Neuronal stem cell (in vitro differentiated cells): ENCODE data around the gene CXCL5.

Experiments used
- DNase-seq: peaks from one replicate; pipeline ENCODE4 v3.0.0-alpha.2; 2013; ENCODE audit warnings: low spot score
- H2AFZ ChIP-seq: one replicate; pipeline ENCODE4 v1.6.1; 2013; ENCODE audit warnings: mild to moderate bottlenecking, low read length, inconsistent platforms
- H2AK5ac ChIP-seq: 2 replicates; pipeline ENCODE4 v1.6.1; 2013; ENCODE audit warnings: low read depth, mild to moderate bottlenecking, inconsistent platforms, low read length, moderate library complexity, mixed read lengths
- H2BK120ac ChIP-seq: 2 replicates; pipeline ENCODE4 v1.6.1; 2013; ENCODE audit warnings: low read depth, mild to moderate bottlenecking, inconsistent platforms, low read length, moderate library complexity, mixed read lengths
- H2BK12ac ChIP-seq: one replicate; pipeline ENCODE4 v1.6.1; 2013; ENCODE audit warnings: low read length, inconsistent platforms
- H2BK15ac ChIP-seq: 2 replicates; pipeline ENCODE4 v1.6.1; 2013; ENCODE audit warnings: mild to moderate bottlenecking, low read length, inconsistent platforms, mixed read lengths
- H2BK5ac ChIP-seq: one replicate; pipeline ENCODE4 v1.6.1; 2013; ENCODE audit warnings: inconsistent platforms, mild to moderate bottlenecking, low read length, moderate library complexity
- H3K14ac ChIP-seq: one replicate; pipeline ENCODE4 v1.6.1; 2013; ENCODE audit warnings: low read length, inconsistent platforms
- H3K18ac ChIP-seq: 2 replicates; pipeline ENCODE4 v1.6.1; 2013; ENCODE audit warnings: low read length, inconsistent platforms
- H3K23ac ChIP-seq: 2 replicates; pipeline ENCODE4 v1.6.1; 2013; ENCODE audit warnings: low read depth, mild to moderate bottlenecking, mixed read lengths, low read length, inconsistent platforms; ENCODE audit not compliant: poor library complexity
- H3K27ac ChIP-seq: replicated peaks from 3 replicates; pipeline ENCODE4 v1.5.1; 2013; ENCODE audit warnings: low read length, inconsistent platforms
- H3K27me3 ChIP-seq, 3 experiments: 2 replicates each; pipeline ENCODE4 v1.6.1; 2013; ENCODE audit warnings: low read length in 3 of 3, mild to moderate bottlenecking in 2 of 3, inconsistent platforms in 1 of 3, low read depth in 1 of 3, mixed read lengths in 1 of 3, moderate library complexity in 1 of 3; ENCODE audit not compliant: control insufficient read depth in 3 of 3, insufficient read depth in 3 of 3
- H3K36me3 ChIP-seq, 2 donors: replicated peaks in 1 of 2; 2 replicates each; pipeline ENCODE4 v1.6.1; 2013; ENCODE audit warnings: low read length in 2 of 2; ENCODE audit not compliant: control insufficient read depth in 2 of 2, insufficient read depth in 2 of 2
- H3K4ac ChIP-seq: 2 replicates; pipeline ENCODE4 v1.6.1; 2013; ENCODE audit warnings: inconsistent platforms, mild to moderate bottlenecking, low read length, moderate library complexity
- H3K4me1 ChIP-seq, 2 donors: 1 replicate in 1 of 2; 2 replicates in 1 of 2; pipeline ENCODE4 v1.6.1; 2013; ENCODE audit warnings: low read length in 2 of 2, low read depth in 1 of 2; ENCODE audit not compliant: control insufficient read depth in 2 of 2, insufficient read depth in 1 of 2
- H3K4me2 ChIP-seq: one replicate; pipeline ENCODE4 v1.6.1; 2013; ENCODE audit warnings: mild to moderate bottlenecking, low read length, inconsistent platforms; ENCODE audit not compliant: insufficient read depth, poor library complexity, severe bottlenecking
- H3K4me3 ChIP-seq, 2 donors: 2 replicates each; pipeline ENCODE4 v1.5.1; 2013; ENCODE audit warnings: low read length in 2 of 2, mild to moderate bottlenecking in 2 of 2, inconsistent platforms in 1 of 2, moderate library complexity in 1 of 2
- H3K79me1 ChIP-seq: one replicate; pipeline ENCODE4 v1.6.1; 2013; ENCODE audit warnings: low read depth, mild to moderate bottlenecking, inconsistent platforms, low read length, moderate library complexity
- H3K9ac ChIP-seq: one replicate; pipeline ENCODE4 v1.6.1; 2013; ENCODE audit warnings: mild to moderate bottlenecking, low read depth, low read length, inconsistent platforms; ENCODE audit not compliant: poor library complexity
- H3K9me3 ChIP-seq, 2 donors: replicated peaks in 1 of 2; 2 replicates each; pipeline versions ENCODE3 to v1.6.1; 2013; ENCODE audit warnings: low read length in 2 of 2, mild to moderate bottlenecking in 2 of 2, inconsistent platforms in 1 of 2, low read depth in 1 of 2, mixed read lengths in 1 of 2, moderate library complexity in 1 of 2; ENCODE audit not compliant: control insufficient read depth in 2 of 2, insufficient read depth in 1 of 2
- H4K8ac ChIP-seq: one replicate; pipeline ENCODE4 v1.6.1; 2013; ENCODE audit warnings: low read depth, mild to moderate bottlenecking, inconsistent platforms, low read length, moderate library complexity
- H4K91ac ChIP-seq: one replicate; pipeline ENCODE4 v1.6.1; 2013; ENCODE audit warnings: low read length, low read depth, mild to moderate bottlenecking, inconsistent platforms; ENCODE audit not compliant: poor library complexity
- WGBS, 2 donors: extraction: QIAGEN DNeasy Blood & Tissue Kit; methylation state at CpG; one replicate each; pipeline ENCODE4 v1.1.7; 2013; ENCODE audit warnings: missing lambda C conversion rate in 2 of 2, mixed read lengths in 1 of 2; ENCODE audit not compliant: insufficient read length in 2 of 2, insufficient replicate concordance in 1 of 2; ENCODE audit errors: extremely low coverage in 2 of 2; 5-methylcytosine and 5-hydroxymethylcytosine counted together

Gene CXCL5

DNA sequence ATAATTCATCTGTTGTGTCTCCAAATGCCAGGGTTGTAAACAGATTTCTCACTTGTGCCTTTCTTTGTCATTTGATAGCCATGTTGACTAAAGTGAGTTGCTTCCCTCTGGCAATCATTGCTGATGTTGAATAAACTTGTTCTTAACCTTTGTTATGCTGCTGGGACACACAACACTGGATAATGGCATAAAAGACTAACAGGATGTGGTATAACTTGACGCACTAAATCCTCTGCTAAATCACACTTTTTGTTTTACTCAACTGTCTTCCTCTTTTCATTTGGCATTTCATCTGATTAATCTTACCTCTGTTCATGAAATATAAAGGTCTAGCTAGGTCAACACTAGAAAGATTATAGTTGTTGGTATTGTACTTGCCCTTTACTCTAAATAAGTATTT, 17.6 kb upstream of the CXCL5 start:
- Histone ChIP-seq H3K14ac (no peak overlapping the region), H2AFZ (no peak overlapping the region), H3K9ac (no peak overlapping the region), H3K9me3 (no peaks in the 10 kb centered on the region), H2BK5ac (no peak overlapping the region), H3K18ac (no peak overlapping the region), H4K8ac (no peak overlapping the region), H2BK12ac (no peak overlapping the region), H2BK15ac (no peak overlapping the region), H3K36me3 (no peaks in the 10 kb centered on the region), H3K4me1 (no peaks in the 10 kb centered on the region), H3K23ac (no peak overlapping the region), H4K91ac (no peak overlapping the region), H3K4me3 (no peak overlapping the region), H2AK5ac (no peak overlapping the region), H3K4ac (no peak overlapping the region), H3K79me1 (no peaks in the 10 kb centered on the region), H3K27me3 (no peaks in the 10 kb centered on the region), H3K4me2 (no peak overlapping the region), H3K27ac (no peak overlapping the region), H2BK120ac (no peak overlapping the region)
- no peak for DNase-seq
- no CpG with 5 or more reads among the region's 1 CpG for WGBS, 2 donors

DNA sequence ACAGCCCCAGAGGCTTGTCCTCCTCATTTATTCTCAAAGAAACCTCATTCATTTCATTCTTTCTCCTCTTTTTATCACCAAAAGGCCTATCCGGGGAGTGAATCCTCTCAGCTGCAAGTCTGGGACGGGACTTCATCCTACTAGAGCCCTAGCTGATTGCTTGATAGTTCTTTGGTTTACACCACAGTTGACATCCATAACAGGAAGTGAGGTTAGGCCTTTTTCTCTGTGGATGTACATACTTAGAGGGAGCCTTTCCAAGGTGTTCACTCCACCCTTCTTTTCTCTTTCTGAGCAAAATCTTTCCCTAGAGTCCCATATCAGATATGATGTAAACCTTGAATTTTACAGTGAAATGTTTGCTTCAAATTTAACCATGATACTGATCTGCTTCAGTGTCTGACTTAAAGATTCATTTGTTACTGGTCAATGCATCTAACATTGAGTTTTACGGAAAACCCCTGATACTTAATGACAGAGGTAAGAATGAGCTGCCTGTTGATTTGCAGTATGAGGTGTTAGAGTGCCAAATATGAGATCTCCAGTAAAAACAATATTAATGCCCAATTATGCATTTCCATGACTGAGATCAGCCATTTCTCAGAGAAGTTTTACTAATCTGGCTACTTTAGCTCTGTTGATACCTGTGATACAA, 16.8 kb upstream of the CXCL5 start:
- WGBS, 2 donors, result no CpG with 5 or more reads among the region's 3 CpGs
- Histone ChIP-seq H3K27ac (no peak overlapping the region), H4K8ac (no peak overlapping the region), H2BK15ac (no peak overlapping the region), H2AFZ (no peak overlapping the region), H2AK5ac (no peak overlapping the region), H3K36me3 (no peaks in the 10 kb centered on the region), H3K18ac (no peak overlapping the region), H3K4me3 (no peak overlapping the region), H3K4ac (no peak overlapping the region), H3K9ac (no peak overlapping the region), H3K4me1 (no peaks in the 10 kb centered on the region), H4K91ac (no peak overlapping the region), H3K9me3 (no peaks in the 10 kb centered on the region), H2BK12ac (no peak overlapping the region), H2BK120ac (no peak overlapping the region), H3K79me1 (no peaks in the 10 kb centered on the region), H3K14ac (no peak overlapping the region), H3K4me2 (no peak overlapping the region), H3K23ac (no peak overlapping the region), H3K27me3 (no peaks in the 10 kb centered on the region), H2BK5ac (no peak overlapping the region)
- no peak for DNase-seq

DNA sequence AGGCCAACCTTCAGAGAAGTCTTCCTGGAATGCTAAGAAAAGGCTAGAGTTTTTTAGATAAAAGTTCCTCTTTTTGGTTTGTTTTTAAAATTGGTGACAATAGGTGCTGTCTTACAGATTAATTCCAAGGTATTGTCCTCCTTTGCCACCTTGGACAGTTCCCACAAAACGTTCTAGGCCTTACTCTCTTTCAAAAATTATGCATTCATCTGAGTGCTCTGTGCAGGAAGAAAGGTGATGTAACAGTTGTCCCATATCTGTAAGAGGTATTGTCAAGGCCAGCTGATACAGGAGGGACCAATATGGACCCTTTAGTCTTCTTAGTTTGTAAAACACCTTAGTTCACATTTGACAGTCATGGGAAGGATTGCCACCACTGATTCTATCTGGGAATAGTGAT, 15.9 kb upstream of the CXCL5 start:
- WGBS, 2 donors, result no CpG with 5 or more reads among the region's 1 CpG
- no peak for DNase-seq
- Histone ChIP-seq H3K27ac (no peak overlapping the region), H4K91ac (no peak overlapping the region), H2AK5ac (no peak overlapping the region), H3K18ac (no peak overlapping the region), H3K4me2 (no peak overlapping the region), H4K8ac (no peak overlapping the region), H2AFZ (no peak overlapping the region), H2BK15ac (no peak overlapping the region), H3K9ac (no peak overlapping the region), H3K36me3 (no peaks in the 10 kb centered on the region), H3K79me1 (no peaks in the 10 kb centered on the region), H2BK120ac (no peak overlapping the region), H3K4me3 (no peak overlapping the region), H3K23ac (no peak overlapping the region), H2BK12ac (no peak overlapping the region), H3K27me3 (no peaks in the 10 kb centered on the region), H3K4me1 (no peaks in the 10 kb centered on the region), H3K9me3 (no peaks in the 10 kb centered on the region), H2BK5ac (no peak overlapping the region), H3K14ac (no peak overlapping the region), H3K4ac (no peak overlapping the region)

DNA sequence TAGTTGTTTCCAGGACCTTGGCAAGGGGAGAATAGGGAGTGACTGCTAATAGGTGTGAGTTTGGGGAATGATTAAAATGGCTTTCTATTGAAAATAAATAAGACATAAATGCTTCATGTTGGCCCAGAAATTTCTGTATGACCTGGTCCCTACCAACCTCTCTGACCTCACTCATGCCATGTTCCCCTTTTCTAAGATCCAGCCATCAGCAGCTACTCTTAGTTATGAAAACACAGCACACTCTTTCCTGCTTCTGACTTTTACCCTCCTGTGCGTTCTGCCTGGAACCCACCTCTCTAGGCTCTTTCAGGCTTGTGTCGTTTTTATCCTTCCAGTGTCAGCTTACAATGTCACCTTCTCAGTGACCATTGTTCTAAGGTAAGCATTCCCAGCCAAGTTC, 14.8 kb upstream of the CXCL5 start:
- no peak overlapping the region for H3K9ac ChIP-seq
- no peaks in the 10 kb centered on the region for H3K79me1 ChIP-seq
- no peak overlapping the region for H3K4me2 ChIP-seq
- H3K18ac ChIP-seq, result no peak overlapping the region
- no peak overlapping the region for H3K14ac ChIP-seq
- H3K4me3 ChIP-seq, result no peak overlapping the region
- H2AFZ ChIP-seq, result no peak overlapping the region
- H4K91ac ChIP-seq, result no peak overlapping the region
- DNase-seq, result no peak
- H3K36me3 ChIP-seq, result no peaks in the 10 kb centered on the region
- no peak overlapping the region for H3K23ac ChIP-seq
- no peak overlapping the region for H4K8ac ChIP-seq
- H3K27me3 ChIP-seq, result no peaks in the 10 kb centered on the region
- H2BK5ac ChIP-seq, result no peak overlapping the region
- no peak overlapping the region for H2BK120ac ChIP-seq
- H2BK15ac ChIP-seq, result no peak overlapping the region
- no peak overlapping the region for H2BK12ac ChIP-seq
- no peak overlapping the region for H3K4ac ChIP-seq
- WGBS, 2 donors, result no CpG with 5 or more reads among the region's 2 CpGs
- H3K27ac ChIP-seq, result no peak overlapping the region
- no peaks in the 10 kb centered on the region for H3K4me1 ChIP-seq
- no peak overlapping the region for H2AK5ac ChIP-seq
- H3K9me3 ChIP-seq, result no peaks in the 10 kb centered on the region
